ENCODE results near the gene SCARB2.

Gene SCARB2

GRCh38 chr4:76212851-76213414 lies 691 bp downstream of the SCARB2 start:
- Histone ChIP-seq H3K9me3 (no peaks in the 10 kb centered on the region), H3K4me3 (ENCODE audit: low read depth, low read length) (peak overlapping the region; percentile 93), H3K4me1 (peaks cover 15% of the 10 kb centered on the region), H3K27me3 (no peaks in the 10 kb centered on the region), H3K36me3 (no peaks in the 10 kb centered on the region; the same call in 1 of the 2 replicates)
- TF ChIP-seq, protein P1, sequence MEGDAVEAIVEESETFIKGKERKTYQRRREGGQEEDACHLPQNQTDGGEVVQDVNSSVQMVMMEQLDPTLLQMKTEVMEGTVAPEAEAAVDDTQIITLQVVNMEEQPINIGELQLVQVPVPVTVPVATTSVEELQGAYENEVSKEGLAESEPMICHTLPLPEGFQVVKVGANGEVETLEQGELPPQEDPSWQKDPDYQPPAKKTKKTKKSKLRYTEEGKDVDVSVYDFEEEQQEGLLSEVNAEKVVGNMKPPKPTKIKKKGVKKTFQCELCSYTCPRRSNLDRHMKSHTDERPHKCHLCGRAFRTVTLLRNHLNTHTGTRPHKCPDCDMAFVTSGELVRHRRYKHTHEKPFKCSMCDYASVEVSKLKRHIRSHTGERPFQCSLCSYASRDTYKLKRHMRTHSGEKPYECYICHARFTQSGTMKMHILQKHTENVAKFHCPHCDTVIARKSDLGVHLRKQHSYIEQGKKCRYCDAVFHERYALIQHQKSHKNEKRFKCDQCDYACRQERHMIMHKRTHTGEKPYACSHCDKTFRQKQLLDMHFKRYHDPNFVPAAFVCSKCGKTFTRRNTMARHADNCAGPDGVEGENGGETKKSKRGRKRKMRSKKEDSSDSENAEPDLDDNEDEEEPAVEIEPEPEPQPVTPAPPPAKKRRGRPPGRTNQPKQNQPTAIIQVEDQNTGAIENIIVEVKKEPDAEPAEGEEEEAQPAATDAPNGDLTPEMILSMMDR (IDR thresholded peaks at IDR 0.05; ENCODE audit: low read depth, low read length): no peak
- DNase-seq: no peak

DNA sequence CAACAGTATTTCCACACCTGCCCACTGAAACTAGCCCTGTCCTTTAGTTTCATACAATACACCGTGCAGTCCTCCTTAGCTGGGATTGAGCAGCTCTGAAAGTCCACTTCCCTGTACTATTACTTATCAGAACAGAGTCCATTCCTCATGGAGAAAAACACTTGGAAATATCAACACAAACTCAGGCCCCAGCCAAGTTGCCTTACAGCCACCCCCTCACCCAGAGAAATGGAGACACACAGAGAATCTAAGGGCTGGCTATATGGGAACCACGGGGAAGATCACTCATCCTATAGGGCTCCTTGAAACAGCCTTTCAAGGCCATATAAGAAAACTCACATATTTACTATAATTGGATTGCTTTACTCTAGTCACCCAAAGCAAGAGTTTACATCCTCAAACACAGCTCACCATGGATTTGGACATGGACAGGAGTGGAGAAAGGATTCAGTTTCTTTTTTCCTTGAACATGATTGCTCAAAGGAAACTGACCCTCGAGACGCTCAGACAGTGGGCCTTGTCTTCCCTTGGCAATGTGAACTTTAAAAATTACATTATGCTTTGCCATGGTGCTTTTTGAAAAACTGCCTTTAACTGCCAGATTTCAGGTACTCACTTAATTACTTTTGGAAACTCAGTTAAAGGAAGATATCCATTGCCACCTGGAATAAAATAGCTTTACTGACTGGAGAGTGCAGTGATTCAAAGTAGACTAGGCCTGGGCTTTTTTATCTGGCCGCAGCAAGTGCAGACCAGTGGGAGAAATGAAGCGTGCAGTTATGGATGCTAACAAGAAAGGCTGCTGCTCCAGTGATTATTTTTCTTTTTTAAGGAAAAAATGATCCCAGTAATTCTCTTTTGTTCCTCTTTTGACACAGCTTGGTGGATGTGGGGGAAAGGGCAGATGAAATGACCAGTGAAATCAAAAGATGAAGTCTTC lies 1.6 kb downstream of the SCARB2 start:
- no peaks in the 10 kb centered on the region for H3K27me3 ChIP-seq
- peak overlapping the region; percentile 93 for H3K4me3 ChIP-seq (ENCODE audit: low read depth, low read length)
- H3K36me3 ChIP-seq: no peaks in the 10 kb centered on the region; the same call in 1 of the 2 replicates
- H3K9me3 ChIP-seq: no peaks in the 10 kb centered on the region
- DNase-seq: no peak
- peaks cover 24% of the 10 kb centered on the region for H3K4me1 ChIP-seq
- TF ChIP-seq, protein P1 (IDR thresholded peaks at IDR 0.05; ENCODE audit: low read depth, low read length): no peak

GRCh38 chr4:76210452-76210851 lies 3.2 kb downstream of the SCARB2 start:
- DNase-seq: no peak
- H3K4me1 ChIP-seq: peaks cover 39% of the 10 kb centered on the region
- H3K4me3 ChIP-seq (ENCODE audit: low read depth, low read length): no peak overlapping the region

DNA sequence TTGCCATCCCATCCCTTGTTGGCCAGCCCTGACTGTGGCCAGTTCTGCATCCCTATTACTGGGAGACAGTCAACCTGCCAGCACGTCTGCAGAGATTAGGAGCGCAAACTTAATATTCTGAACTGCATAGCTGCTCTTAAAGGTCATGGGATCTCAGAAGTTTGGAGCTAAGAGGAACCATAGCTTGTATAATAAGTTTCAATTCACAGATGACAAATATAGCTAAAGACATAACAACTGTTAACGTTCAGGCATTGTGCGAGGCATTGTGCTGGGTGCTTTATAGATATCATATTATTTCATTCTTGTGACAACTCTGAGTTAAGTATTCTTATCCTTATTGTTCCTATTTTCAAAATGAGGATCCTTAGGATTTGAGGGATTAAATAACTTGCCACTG lies 3.7 kb downstream of the SCARB2 start:
- Histone ChIP-seq H3K4me3 (ENCODE audit: low read depth, low read length) (no peak overlapping the region), H3K27me3 (no peaks in the 10 kb centered on the region), H3K4me1 (peaks cover 40% of the 10 kb centered on the region), H3K9me3 (no peaks in the 10 kb centered on the region), H3K36me3 (peaks cover 7% of the 10 kb centered on the region)
- DNase-seq: no peak
- TF ChIP-seq, protein P1 (IDR thresholded peaks at IDR 0.05; ENCODE audit: low read depth, low read length): no peak

More at GRCh38 chr4:76210452-76210851, 3.2 kb downstream of the SCARB2 start:
- no peaks in the 10 kb centered on the region for H3K27me3 ChIP-seq
- H3K9me3 ChIP-seq: no peaks in the 10 kb centered on the region
- TF ChIP-seq, protein P1 (IDR thresholded peaks at IDR 0.05; ENCODE audit: low read depth, low read length): no peak
- H3K36me3 ChIP-seq: peaks cover 5% of the 10 kb centered on the region

DNA sequence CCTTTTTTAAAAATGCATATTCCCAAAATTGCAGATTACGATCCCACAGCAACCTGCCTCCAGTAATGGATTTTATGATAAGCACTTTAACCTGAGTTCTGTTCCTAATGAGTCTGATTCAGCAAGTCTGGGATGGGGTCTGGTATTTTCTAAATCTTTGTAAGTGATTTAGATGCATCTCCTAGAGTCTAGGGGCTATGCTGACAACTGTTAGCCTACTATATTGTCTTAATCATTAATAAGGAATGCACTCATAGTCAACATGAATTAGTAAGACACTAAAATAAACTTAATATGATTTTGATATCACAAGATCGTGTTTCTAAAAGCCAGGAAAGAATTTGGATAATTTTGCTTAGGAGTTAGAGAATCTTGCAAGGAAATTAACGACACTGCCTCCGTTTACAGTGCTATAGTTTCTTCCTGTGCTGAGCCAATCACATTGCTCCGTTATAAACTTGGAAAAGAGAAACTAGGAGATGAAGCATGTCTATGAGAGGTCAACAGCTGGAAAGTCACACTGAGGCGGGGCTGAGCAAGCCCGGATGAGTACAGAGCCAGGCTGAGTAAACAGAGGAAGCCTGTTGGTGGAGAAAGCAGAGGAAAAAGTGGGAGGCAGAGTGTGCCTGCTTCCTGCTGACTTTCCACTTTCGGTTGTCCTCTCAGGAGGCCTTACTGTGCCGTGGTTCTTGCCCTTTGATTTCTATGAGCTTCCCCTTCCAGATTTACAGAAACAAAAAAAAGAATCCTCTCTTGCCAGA lies 5.4 kb downstream of the SCARB2 start:
- peaks cover 7% of the 10 kb centered on the region for H3K36me3 ChIP-seq
- H3K27me3 ChIP-seq: no peaks in the 10 kb centered on the region
- TF ChIP-seq, protein P1 (IDR thresholded peaks at IDR 0.05; ENCODE audit: low read depth, low read length): no peak
- peak overlapping the region; percentile 39 for H3K4me3 ChIP-seq (ENCODE audit: low read depth, low read length)
- H3K4me1 ChIP-seq: peaks cover 46% of the 10 kb centered on the region
- DNase-seq: peak; percentile 70
- H3K9me3 ChIP-seq: no peaks in the 10 kb centered on the region
